ENCODE results near the gene CHAF1A.

GRCh38 chr19:4429256-4429655, 26.8 kb downstream of the CHAF1A start:
- TF ChIP-seq CTCF (conservative IDR thresholded peaks at IDR 0.05; ENCODE audit: low read depth, low read length) (no peak), POLR2A (IDR thresholded peaks at IDR 0.05; ENCODE audit: low read depth, low read length) (no peak), BHLHE40 (IDR thresholded peaks at IDR 0.05; ENCODE audit: low read depth, low read length) (no peak), CEBPB (IDR thresholded peaks at IDR 0.05; ENCODE audit: low read depth, low read length) (peak; percentile 16; the same call in 1 of the 2 replicates), RAD21 (IDR thresholded peaks at IDR 0.05; ENCODE audit: low read length) (no peak), SMC3 (IDR thresholded peaks at IDR 0.05; ENCODE audit: low read depth, low read length) (no peak), MAFK (IDR thresholded peaks at IDR 0.05; ENCODE audit: low read depth, low read length) (no peak), ELK1 (IDR thresholded peaks at IDR 0.05; ENCODE audit: borderline replicate concordance, low read depth, low read length) (no peak), MXI1 (IDR thresholded peaks at IDR 0.05; ENCODE audit: borderline replicate concordance, low read depth, low read length) (no peak), RFX5 (IDR thresholded peaks at IDR 0.05; ENCODE audit: low read depth, low read length) (no peak), FOS (IDR thresholded peaks at IDR 0.05; ENCODE audit: low read depth, low read length) (no peak)
